Suprapubic skin (tissue), 4 donors: ENCODE data around the gene PRSS50.

Source experiments
- CTCF ChIP-seq, 2 donors: fragments of 200-600 bp in 1 of 2; fragments of 450-650 bp in 1 of 2; sonication (generic) in 1 of 2; IDR thresholded peaks; one replicate each; pipeline ENCODE4 v1.5.1; 2016 to 2019; ENCODE audit warnings: antibody characterized with exemption in 2 of 2, mild to moderate bottlenecking in 1 of 2, moderate library complexity in 1 of 2
- POLR2A ChIP-seq, 2 donors: fragments of 450-650 bp; IDR thresholded peaks; one replicate each; pipeline ENCODE4 v1.6.1; 2017; ENCODE audit warnings: antibody characterized with exemption in 2 of 2, mild to moderate bottlenecking in 2 of 2, moderate library complexity in 2 of 2
- POLR2AphosphoS5 ChIP-seq, 3 donors: sonication (generic); formaldehyde crosslinking; IDR thresholded peaks; one replicate each; pipeline ENCODE4 v1.6.1; 2017; ENCODE audit warnings: antibody characterized with exemption in 3 of 3

GRCh38 chr3:46713898-46714552 lies 3.6 kb downstream of the PRSS50 start:
- TF ChIP-seq CTCF (IDR thresholded peaks at IDR 0.05), result no peak
- TF ChIP-seq POLR2AphosphoS5 (IDR thresholded peaks at IDR 0.05), result no peak
- TF ChIP-seq POLR2A (IDR thresholded peaks at IDR 0.05), result no peak
